ENCODE data around the gene ASL.
"Not testable (repeated sequence)": the region's sequence is repeated elsewhere in the genome, so short reads cannot be mapped to it uniquely, and the experiment has no call there.

The ASL gene

DNA sequence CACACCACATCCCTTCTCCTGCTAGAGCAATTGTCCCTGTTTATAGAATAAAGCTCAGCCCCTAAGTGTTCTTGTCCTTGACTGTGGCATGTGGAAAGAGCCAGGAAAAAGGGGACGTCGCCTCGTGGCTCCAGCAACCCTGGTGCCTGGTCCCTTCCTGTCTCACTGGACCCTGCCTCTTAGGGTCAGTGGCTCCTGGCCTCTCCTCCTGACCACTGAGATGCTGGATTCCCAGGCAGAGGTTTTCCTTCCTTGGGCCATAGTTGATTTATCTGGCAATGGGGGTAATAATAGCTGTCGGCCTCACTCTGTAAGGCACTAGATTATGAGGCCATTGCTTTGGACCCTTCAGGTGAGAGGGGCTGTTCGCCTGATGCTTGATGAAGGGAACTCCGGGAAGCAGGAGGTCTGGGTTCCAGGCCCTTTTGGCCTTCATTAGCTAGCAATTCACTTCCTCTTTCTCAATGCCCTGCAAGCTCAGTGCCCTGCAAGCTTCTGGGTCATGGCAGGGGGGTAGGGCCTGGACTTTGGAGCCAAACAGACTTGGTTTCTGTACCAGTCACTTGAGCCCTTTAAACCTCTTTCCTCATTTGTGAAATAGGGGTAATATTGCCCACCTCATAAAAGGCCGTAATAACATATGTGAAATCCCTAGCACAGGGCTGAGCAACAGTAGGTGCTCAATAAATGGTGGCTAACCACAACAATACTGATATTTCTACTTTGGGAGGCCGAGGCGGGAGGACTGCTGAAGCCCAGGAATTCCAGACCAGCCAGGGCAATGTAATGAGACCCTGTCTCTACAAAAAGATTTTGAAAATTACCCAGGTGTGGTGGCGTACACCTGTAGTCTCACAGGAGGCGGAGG, 1.1 kb downstream of the ASL start:
- ATAC-seq = no peak

DNA sequence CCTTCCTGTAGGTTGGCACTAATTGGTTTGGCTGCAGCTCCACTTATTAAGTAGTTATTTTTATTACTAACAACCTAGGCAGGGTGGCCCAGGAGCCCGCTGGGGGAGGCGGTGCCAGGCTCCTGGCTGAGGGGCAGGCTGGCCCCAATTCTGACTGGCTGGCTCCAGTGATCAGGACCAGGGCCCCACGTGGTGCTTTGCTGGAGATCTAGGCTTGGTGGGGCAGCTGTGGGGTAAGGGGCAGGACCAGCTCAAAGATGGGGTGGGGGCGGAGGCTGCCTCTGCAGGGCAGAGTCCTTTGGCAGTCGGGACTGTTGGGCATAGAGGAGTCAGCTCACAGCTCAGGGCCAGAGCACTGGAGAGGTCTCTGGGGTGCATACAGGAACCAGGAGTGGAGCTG, 2.4 kb downstream of the ASL start:
- no peak for ATAC-seq

DNA sequence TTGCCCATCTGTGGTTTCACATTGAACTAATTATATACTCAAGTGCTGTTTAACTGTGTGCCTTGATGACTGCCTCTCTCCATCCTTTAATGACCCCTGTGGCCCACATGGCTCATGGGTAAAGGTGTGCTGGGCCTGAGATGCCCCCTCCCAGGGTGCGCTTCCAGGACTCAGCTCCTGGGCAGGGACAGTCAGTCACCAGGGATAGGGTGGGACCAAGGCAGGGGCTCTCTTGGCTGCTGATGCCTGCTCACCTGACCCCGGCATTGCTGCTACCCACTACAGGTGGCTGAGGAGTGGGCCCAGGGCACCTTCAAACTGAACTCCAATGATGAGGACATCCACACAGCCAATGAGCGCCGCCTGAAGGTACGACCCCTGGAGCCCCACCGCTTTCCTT, 6.5 kb downstream of the ASL start:
- no peak for ATAC-seq

DNA sequence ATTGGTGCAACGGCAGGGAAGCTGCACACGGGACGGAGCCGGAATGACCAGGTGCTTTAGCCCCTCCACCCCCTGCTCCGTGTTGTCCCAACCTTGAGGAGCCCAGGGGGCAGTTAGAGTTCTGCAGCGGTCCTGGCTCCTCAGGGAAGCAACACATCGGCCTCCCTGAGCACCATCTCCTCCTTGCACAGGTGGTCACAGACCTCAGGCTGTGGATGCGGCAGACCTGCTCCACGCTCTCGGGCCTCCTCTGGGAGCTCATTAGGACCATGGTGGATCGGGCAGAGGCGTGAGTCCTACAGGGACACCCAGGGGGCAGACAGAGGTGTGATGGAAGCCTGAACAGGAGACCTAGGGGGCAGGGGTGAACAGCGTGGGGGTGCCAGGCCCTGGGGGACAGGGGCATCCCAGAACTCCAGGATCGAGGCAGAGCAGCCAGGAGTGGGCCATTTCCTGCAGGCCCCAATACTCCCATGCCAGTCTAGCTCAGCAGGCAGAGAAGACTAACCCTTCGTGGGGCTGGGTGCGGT, 7.3 kb downstream of the ASL start:
- no peak for ATAC-seq

DNA sequence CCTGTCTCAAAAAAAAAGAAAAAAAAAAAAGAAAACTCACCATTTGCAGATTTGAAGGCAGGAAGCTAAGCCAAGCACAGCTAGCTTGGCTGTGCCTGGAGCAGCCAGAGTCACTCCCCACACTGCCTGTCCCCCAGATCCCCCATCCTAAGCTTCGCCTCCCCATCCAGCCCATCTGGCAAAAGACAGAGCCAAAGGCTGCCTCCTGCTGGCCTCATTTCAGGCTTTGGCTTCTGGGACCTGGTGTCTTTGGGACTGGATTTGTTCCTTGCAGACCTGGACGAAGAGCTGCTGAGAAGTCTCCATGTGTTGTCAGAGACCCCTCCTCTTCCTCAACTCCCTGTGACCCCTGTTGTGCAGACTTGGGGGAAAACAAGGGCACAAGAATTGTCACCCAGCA, 8.1 kb downstream of the ASL start:
- no peak for ATAC-seq

DNA sequence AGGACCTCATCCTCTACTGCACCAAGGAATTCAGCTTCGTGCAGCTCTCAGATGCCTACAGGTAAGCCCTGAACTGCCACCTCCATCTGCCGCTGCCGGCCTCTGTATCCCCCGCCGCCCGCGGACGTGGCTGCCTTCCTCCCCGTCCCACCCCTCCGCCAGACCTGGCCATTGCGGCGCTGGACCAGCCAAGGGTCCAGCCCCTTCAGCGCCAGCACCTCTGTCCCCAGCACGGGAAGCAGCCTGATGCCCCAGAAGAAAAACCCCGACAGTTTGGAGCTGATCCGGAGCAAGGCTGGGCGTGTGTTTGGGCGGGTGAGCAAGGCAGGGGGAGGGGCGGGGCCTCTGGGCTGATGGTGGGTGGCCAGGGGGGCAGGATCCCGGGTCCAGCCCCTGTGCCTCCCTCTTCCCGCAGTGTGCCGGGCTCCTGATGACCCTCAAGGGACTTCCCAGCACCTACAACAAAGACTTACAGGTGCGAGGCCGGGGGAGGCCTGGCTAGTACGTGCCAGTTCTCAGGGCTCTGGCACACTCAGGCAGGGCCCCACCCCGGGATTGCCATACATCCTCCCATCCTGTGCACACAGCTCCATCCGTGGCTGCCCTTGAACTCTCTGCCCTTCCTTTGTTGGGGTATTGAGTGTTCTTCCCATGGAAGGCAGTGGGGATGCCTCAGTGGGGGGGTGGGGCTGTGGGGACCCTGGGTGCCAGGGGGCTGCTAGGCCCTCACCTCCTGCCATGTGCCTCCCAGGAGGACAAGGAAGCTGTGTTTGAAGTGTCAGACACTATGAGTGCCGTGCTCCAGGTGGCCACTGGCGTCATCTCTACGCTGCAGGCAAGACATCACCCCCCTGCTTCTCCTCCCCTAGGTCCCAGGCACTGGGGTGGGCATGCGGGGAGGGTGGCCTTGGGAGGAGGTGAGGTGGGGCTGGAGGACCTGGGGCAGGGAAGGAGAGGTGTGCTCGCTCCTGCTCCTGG, 13.5 kb downstream of the ASL start:
- ATAC-seq = no peak

DNA sequence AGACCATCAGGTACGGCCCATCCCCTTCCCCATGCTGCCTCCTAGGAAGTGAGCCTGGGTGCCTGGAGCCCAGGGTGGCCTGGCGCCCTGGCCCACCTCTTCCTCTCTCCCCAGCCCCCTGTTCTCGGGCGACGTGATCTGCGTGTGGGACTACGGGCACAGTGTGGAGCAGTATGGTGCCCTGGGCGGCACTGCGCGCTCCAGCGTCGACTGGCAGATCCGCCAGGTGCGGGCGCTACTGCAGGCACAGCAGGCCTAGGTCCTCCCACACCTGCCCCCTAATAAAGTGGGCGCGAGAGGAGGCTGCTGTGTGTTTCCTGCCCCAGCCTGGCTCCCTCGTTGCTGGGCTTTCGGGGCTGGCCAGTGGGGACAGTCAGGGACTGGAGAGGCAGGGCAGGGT, 17.0 kb downstream of the ASL start:
- ATAC-seq = no peak

DNA sequence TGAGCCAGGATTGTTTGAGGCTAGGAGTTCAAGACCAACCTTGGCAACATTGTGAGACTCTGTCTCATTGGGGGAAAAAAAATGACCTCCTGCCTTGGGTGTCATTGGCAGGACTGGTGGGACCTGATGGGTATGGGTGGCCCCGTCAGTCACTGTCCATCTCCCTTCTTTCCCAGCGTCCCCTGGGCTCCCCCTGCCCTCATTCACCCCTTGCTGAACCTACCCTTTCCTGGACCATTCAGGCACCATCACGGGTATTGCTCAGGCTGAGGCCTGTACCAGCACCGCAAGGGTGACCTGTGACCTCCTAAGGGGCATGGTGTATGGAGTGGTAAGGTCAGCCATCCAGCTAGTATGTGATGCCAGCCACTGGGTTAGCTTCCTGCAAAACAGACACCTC, 19.4 kb downstream of the ASL start:
- no peak for ATAC-seq

DNA sequence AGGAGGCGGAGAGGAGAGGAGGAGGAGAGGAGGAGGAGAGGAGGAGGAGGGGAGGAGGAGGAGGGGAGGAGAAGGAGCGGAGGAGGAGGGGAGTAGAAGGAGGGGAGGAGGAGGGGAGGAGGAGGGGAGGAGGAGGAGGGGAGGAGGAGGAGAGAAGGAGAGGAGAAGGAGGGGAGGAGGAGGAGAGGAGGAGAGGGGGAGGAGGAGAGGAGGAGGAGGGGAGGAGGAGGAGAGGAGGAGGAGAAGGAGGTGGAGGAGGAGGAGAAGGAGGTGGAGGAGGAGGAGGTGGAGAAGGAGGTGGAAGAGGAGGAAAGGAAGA, 23.6 kb downstream of the ASL start:
- no peak for ATAC-seq

DNA sequence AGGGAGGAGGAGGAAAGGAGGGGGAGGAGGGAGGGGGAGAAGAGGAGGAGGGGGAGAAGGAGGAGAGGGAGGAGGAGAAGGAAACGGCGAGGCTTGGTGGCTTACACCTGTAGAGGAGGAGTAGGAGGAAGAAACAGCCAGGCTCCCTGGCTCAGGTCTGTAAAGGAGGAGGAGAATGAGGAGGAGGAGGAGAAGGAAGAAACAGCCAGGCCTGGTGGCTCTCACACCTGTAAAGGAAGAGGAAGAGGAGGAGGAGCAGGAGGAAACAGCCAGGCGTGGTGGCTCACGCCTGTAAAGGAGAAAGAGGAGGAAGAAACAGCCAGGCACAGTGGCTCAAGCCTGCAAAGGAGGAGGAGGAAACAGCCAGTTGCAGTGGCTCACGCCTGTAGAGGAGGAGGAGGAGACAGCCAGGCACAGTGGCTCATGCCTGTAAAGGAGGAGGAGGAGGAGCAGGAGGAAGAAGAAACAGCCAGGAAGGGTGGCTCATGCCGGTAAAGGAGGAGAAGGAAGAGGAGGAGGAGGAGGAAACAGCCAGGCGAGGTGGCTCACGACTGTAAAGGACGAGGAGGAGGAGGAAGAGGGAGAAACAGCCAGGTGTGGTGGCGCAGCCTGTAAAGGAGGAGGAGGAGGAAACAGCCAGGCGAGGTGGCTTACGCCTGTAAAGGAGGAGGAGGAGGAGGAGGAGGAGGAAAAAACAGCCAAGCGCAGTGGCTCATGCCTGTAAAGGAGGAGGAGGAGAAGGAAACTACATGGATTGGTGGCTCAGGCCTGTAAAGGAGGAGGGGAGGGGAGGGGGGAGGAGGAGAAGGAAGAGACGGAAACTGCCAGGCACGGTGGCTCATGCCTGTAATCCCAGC, 24.2 kb downstream of the ASL start:
- ATAC-seq = peak; percentile 74 to 87

DNA sequence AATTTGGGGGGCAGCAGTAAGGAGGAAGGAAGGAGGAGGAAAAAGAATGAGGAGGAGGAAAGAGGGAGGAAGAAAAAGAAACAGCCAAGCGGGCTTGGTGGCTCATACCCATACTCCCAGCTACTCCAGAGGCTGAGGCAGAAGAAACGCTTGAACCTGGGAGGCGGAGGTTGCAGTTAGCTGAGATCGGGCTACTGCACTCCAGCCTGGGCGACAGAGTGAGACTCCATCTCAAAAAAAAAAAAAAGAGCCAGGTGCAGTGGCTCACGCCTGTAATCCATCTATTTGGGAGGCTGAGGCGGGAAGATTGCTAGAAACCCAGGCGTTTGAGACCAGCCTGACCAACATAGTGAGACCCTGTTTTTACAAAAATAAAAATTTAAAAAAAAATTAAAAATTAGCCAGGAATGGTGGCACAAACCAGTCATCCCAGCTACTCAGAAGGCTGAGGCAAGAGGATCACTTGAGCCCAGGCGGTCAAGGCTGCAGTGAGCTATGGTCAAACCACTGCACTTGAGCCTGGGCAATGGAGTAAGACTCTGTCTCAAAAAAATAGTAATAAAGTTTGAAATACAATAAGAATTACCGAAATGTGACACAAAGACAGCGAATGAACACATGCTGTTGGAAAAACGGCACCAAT, 24.9 kb downstream of the ASL start:
- ATAC-seq = no peak

DNA sequence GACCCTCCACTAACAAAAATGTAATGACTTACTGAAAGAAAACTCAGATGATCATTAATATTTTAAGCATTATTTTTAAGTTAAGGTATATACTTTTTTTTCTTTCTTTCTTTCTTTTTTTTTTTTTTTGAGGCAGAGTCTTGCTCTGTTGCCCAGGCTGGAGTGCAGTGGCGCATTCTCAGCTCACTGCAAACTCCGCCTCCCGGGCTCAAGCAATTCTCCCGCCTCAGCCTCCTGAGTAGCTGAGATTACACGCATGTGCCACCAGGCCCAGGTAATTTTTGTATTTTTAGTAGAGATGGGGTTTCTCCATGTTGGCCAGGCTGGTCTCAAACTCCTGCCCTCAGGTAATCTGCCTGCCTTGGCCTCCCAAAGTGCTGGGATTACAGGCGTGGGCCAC, 26.5 kb downstream of the ASL start:
- not testable (repeated sequence) for ATAC-seq

DNA sequence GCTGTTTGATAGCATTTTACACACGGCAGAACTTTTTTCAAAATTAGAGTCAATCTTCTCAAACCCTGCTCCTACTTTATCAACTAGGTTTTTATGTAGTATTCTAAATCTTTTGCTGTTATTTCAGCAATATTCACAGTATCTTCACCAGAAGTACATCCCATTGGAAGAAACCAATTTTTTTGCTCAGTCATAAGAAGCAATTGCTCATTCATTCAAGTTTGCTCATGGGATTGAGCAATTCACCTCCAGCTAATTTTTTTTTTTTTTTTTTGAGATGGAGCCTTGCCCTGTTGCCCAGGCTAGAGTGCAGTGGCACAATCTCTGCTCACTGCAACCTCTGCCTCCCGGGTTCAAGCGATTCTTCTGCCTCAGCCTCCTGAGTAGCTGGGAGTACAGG, 28.4 kb downstream of the ASL start:
- not testable (repeated sequence) for ATAC-seq

DNA sequence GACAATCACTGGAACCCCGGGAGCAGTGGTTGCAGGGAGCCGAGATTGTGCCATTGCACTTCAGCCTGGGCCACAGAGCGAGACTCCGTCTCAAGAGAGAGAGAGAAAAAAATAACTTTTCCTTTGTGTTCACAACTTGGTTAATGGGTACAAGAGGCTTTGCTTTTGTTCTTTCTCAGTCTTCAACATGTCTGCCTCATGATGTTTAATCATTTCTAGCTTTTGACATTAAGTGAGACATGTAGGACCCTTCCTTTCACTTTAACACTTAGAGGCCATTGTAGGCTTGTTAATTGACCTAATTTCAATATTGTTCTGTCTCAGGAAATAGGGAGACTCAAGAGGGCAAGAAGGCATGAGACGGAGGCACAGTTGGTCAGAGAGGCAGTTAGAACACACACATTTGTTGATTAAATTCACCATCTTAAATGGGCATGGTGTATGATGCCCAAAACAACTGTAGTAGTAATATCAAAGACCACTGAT, 29.7 kb downstream of the ASL start:
- ATAC-seq = no peak

DNA sequence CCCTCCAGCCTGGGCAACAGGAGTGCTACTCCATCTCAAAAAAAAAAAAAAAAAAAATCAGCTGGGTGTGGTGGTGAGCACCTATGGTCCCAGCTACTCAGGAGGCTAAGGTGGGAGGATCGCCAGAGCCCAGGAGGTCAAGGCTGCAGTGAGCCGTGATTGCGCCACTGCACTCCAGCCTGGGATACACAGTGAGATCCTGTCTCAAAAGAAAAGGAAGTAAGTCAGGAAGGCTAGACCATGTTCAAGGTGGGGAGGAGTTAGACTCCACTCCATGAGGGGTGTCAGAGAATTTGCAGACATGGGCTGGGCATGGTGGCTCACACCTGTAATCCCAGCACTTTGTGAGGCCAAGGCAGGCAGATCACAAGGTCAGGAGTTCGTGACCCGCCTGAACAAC, 32.8 kb downstream of the ASL start:
- ATAC-seq = not testable (repeated sequence)

DNA sequence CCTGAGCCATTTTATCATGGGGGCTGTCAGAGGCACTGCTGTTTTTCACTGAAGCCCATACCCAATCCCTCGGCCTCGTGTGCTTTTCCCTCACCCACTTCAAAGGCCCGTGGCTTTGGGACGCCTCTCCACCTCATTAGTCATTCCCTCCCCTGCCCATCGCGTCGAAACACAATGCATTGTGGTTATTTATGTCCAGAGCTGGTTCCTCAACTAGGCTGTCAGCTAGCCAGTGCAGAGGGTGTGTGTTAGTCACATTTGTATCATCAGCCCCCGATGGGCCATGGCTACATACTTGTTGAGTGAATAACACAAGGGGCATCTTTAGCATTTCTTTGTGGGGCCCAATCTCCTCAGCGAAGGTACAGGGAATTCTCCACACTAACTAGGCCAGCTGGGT, 35.2 kb downstream of the ASL start:
- ATAC-seq = no peak

DNA sequence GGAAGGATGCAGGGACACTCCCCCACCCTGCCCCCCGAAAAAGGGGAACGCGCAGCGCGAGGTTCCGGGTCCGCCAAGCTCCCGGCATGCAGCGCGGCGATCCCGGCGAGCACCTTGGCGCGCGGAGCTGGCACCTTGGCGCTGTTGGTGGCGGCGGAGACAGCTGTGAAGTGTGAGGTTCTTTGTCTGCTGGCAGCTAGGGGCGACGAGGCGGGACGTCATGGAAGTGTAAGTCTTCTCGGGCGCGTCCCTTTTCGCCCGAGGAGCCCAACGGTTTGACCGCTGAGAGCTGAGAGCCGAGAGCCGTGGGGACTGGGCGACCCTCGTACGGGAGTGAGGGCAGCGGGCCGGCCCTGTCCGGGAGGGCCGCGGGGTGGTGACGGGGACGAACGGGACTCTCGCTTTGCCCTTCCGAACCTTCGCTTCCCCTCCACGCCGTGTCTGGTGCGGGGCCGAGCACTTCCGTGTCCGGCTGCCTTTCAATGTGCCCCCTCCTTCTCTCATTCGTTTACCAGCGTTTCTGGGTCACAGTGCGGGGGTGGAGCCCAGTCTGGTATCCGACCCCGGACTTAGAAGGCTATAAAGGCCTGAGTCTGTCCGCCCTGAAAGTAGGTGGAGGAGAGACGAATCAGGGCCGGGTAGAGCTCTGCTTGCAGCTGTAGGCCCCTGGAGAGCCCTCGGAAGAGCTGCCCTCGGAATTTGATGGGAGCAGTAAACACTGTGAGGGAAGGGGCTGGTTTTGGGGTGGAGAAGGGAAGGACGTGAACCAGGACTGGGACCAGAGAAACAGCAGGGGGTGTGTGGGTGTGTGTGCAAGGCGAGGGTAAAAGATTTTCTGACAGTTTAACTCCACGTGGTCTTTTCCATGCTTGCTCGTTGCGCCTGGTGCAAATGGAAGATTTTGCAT, 39.4 kb downstream of the ASL start, which contains the start of gene CRCP:
Gene CRCP (plus strand): TSS at position 105 of the 907 bp plus-strand sequence. CDS start 116 bp downstream, at position 221.
- peak; percentile 88 to 91 for ATAC-seq

DNA sequence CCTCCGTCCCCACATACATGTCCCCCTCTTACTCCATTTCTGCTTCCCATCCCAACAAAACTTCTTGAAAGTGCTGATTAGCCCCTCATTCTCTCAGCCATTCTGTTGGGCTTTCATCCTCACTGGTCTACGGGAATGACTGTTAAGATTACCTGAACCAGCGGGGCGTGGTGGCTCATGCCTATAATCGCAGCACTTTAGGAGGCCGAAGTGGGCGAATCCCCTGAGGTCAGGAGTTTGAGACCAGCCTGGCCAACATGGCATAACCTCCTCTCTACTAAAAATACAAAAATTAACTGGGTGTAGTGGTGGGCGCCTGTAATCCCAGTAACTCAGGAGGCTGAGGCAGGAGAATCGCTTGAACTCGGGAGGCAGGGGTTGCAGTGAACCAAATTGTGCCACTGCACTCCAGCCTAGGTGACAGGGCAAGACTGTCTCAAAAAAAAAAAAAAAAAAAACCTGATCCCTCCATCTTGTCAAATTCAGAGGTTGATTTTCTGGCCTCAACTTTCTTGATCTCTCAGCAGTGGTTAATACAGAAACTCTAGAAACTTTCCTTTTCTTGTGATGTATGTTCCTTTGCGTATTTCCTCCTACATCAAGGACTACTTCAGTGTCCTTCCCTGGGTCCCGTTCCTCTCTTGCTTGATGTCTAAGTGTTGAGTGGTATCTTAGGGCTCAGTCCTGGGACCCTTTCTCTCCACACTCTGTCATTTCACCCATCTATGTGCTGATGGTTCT, 41.2 kb downstream of the ASL start:
- ATAC-seq = not testable (repeated sequence)

DNA sequence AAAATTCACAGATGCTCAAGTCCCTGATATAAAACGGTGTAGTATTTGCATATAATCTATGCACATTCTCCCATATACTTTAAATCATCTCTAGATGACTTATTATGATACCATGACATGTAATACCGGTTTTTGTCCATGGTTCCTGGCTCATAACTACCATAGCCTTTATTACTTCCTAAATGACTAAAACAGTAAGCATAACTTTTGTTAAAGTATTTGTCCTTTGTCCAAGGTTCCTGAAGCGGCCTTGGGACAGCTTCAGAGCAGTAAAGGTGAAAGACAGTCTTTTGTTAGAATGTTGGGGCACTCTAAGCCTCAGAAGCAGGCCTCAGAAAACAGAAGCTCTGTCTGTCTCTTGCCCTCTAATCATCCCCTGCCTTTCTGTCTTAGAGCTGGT, 43.0 kb downstream of the ASL start:
- ATAC-seq = peak in 1 of 2 donors; percentile 28
